Breast epithelium (tissue), 3 donors: ENCODE data around the gene INHBB.

ENCODE experiments used
- CTCF ChIP-seq, 3 donors: fragments of 450-650 bp; IDR thresholded peaks; one replicate each; pipeline ENCODE4 v1.5.1; 2016 to 2017; ENCODE audit warnings: antibody characterized with exemption in 3 of 3, mild to moderate bottlenecking in 3 of 3, moderate library complexity in 3 of 3
- POLR2A ChIP-seq: fragments of 450-650 bp; IDR thresholded peaks from one replicate; pipeline ENCODE4 v1.6.1; 2016; ENCODE audit warnings: antibody characterized with exemption, mild to moderate bottlenecking, moderate library complexity
- POLR2AphosphoS5 ChIP-seq, 3 donors: sonication (generic); formaldehyde crosslinking; IDR thresholded peaks; one replicate each; pipeline ENCODE4 v1.6.1; 2017; ENCODE audit warnings: antibody characterized with exemption in 3 of 3

- TF ChIP-seq POLR2A (no peak), CTCF (IDR thresholded peaks at IDR 0.05) (no peak), POLR2AphosphoS5 (IDR thresholded peaks at IDR 0.05) (no peak)
These were observed 38.8 kb downstream of the INHBB start for GRCh38 chr2:120384486-120385354.
